Measurements from ENCODE around the gene GAB4.
"Not testable (repeated sequence)": the region's sequence is repeated elsewhere in the genome, so short reads cannot be mapped to it uniquely, and the experiment has no call there.

The GAB4 gene

DNA sequence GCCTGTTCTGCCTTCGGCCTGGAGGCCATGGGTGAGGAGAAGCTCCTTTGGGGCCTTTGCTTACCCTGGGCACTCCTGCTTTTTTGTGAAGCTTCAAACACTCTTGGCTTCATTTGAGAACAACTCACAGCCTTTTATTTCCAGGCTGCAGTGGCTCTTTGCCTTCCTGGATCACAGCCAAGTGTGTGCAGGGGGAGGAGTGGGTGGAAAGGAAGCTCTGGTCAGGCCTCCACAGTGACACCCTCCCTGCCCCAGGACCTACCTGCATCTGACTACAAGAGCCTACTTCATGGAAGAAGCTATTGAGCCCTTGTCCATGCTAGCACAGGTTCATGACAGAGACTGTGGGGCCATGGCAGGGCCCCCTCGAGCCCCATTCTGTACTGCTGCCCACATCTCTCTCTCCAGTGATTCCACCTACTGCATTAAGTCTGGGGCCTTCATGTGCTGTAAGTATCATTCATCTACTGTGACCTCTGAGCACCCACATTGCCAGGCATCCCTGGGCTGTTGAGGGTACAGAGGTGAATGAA is 52.3 kb downstream of the GAB4 start:
- no peaks in the 10 kb centered on the region for H3K4me1 ChIP-seq (ENCODE audit: control insufficient read depth, insufficient read depth, low read length)
- no peak overlapping the region for H3K27ac ChIP-seq (ENCODE audit: low read depth, low read length)
- no peak overlapping the region for H3K4me3 ChIP-seq (ENCODE audit: low read depth, low read length)
- no peaks in the 10 kb centered on the region for H3K36me3 ChIP-seq (ENCODE audit: control insufficient read depth, insufficient read depth, low read length)
- no peaks in the 10 kb centered on the region for H3K9me3 ChIP-seq (ENCODE audit: control insufficient read depth, insufficient read depth, low read depth, low read length)
- no peak overlapping the region for H3K9ac ChIP-seq (ENCODE audit: low read length)
- no peaks in the 10 kb centered on the region for H3K27me3 ChIP-seq (ENCODE audit: control insufficient read depth, insufficient read depth, low read length)

DNA sequence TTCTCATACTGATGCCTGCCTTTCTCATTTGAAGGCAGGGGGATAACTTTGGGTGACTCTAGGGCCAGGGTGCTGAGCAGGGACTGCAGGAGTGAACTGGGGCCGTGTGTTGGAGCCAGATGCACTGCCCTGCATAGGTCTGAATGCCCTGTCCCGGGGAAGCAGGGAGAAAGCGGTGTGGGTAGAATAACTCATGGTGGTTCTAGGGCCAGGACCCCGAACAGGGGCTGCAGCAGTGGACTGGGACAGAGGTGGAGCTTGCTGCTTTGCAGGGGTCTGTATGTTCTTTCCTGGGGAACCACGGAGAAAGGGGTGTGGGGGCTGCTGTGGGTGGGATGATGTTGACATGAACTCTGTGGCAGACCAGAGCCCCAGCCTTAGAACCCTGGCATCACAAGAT is 52.9 kb downstream of the GAB4 start:
- Histone ChIP-seq H3K4me3 (ENCODE audit: low read depth, low read length) (no peak overlapping the region), H3K9ac (ENCODE audit: low read length) (no peak overlapping the region), H3K9me3 (ENCODE audit: control insufficient read depth, insufficient read depth, low read depth, low read length) (no peaks in the 10 kb centered on the region), H3K27ac (ENCODE audit: low read depth, low read length) (no peak overlapping the region), H3K36me3 (ENCODE audit: control insufficient read depth, insufficient read depth, low read length) (no peaks in the 10 kb centered on the region), H3K27me3 (ENCODE audit: control insufficient read depth, insufficient read depth, low read length) (no peaks in the 10 kb centered on the region), H3K4me1 (ENCODE audit: control insufficient read depth, insufficient read depth, low read length) (no peaks in the 10 kb centered on the region)

DNA sequence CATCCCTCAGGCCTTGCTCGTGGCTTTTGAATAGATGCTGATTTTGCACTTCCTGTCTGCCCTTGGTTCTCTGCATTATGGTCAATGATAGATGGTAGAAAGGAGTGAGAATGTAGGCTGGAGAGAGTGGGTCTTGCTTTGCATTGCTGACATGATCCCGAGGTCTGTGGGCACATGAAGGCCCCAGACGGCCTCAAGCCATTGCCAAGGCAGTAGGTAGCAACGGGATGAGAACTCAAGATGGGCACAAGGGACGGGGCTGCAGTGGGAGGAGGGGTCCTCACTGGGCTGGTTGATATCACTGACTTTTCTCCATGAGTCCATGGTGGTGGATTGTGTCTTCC is 54.0 kb downstream of the GAB4 start:
- H3K4me3 ChIP-seq (ENCODE audit: low read depth, low read length) = no peak overlapping the region
- H3K36me3 ChIP-seq (ENCODE audit: control insufficient read depth, insufficient read depth, low read length) = no peaks in the 10 kb centered on the region
- no peaks in the 10 kb centered on the region for H3K9me3 ChIP-seq (ENCODE audit: control insufficient read depth, insufficient read depth, low read depth, low read length)
- no peaks in the 10 kb centered on the region for H3K4me1 ChIP-seq (ENCODE audit: control insufficient read depth, insufficient read depth, low read length)
- no peaks in the 10 kb centered on the region; the same call in 1 of the 2 replicates for H3K27me3 ChIP-seq (ENCODE audit: control insufficient read depth, insufficient read depth, low read length)
- no peak overlapping the region for H3K27ac ChIP-seq (ENCODE audit: low read depth, low read length)
- no peak overlapping the region for H3K9ac ChIP-seq (ENCODE audit: low read length)

DNA sequence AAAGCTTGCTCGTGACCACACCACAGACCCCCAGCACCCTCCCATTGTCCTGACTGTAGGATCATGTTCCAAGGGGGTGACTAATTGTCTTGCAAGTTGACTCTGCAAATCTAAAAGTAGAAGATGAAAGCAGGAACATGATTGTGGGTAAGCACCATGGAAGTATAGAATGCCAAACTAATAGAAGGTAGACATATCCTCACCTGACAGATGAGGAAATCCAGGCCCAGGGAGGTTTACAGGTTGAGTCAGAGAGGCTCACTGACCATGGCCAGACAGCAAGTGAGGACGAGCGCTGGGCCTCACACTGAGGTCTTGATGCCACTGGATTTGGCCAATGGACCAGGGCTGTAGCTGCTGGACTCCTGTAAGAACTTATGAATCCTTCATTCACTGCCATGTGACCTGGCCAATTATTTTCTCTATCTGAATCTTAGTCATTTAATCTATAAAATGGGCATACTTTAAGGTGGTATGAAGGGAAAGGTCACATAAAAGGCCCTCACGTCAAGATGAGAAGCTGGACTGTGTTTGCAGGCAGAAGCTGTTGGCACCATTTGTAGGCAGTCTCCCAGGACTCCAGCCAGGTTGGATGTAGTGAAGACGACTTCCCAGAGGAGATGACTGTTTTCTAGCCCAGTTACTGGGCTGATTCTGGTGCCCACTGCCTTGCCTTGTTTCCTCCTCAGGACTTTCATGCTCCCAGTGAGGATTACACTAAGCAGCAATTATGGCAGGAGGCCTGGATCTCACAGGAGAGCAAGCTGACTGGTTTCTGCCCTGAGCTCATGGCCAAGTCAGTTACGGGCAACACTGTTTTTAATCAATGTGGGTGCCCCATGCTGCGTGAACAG is 54.6 kb downstream of the GAB4 start:
- H3K4me3 ChIP-seq (ENCODE audit: low read depth, low read length) = no peak overlapping the region
- H3K4me1 ChIP-seq (ENCODE audit: control insufficient read depth, insufficient read depth, low read length) = no peaks in the 10 kb centered on the region
- H3K27me3 ChIP-seq (ENCODE audit: control insufficient read depth, insufficient read depth, low read length) = no peaks in the 10 kb centered on the region; the same call in 1 of the 2 replicates
- no peak overlapping the region for H3K27ac ChIP-seq (ENCODE audit: low read depth, low read length)
- H3K9ac ChIP-seq (ENCODE audit: low read length) = no peak overlapping the region
- no peaks in the 10 kb centered on the region for H3K36me3 ChIP-seq (ENCODE audit: control insufficient read depth, insufficient read depth, low read length)
- H3K9me3 ChIP-seq (ENCODE audit: control insufficient read depth, insufficient read depth, low read depth, low read length) = no peaks in the 10 kb centered on the region

DNA sequence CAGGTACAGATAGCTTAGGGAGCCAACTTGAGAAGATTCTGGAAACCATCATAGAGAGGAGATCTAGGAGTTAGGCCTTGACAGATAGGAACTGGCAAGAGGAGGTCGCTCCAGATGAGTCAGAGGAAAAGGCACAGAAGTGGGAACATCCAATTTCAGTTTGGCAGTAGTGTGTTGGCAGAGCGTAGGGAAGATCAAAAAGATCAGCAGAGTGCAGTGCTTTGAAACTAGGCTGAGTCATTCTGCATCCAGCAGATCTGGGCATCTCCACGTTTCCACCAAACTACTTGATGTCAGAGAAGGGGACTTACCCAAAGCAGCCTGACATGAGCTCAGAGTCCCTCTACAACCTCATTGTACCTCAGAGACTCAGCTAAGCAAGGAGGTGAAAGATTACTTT is 58.5 kb downstream of the GAB4 start:
- H3K9ac ChIP-seq (ENCODE audit: low read length) = no peak overlapping the region
- no peak overlapping the region for H3K27ac ChIP-seq (ENCODE audit: low read depth, low read length)
- H3K27me3 ChIP-seq (ENCODE audit: control insufficient read depth, insufficient read depth, low read length) = peaks cover 2% of the 10 kb centered on the region; the same call in 1 of the 2 replicates
- H3K4me3 ChIP-seq (ENCODE audit: low read depth, low read length) = no peak overlapping the region
- no peaks in the 10 kb centered on the region for H3K36me3 ChIP-seq (ENCODE audit: control insufficient read depth, insufficient read depth, low read length)
- H3K4me1 ChIP-seq (ENCODE audit: control insufficient read depth, insufficient read depth, low read length) = no peaks in the 10 kb centered on the region
- H3K9me3 ChIP-seq (ENCODE audit: control insufficient read depth, insufficient read depth, low read depth, low read length) = no peaks in the 10 kb centered on the region

DNA sequence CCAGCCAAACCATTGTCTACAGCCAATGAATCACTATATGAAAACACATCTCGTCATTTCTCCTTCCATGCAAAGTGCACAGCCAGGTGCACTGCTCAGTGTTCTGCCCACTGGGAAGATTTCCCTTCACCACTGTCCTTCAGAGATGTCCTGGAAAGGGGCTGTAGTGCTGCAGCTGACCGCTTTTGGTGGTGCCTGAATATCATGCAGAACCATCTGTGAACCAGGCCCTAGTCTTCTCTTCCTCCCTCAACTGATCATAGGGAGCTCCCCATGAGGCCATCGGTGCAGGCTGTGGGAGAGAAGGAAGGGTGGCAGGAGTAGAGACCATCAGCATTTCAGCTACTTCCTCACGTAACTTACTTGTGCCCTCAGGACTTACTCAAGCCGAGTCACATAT is 70.2 kb downstream of the GAB4 start:
- Histone ChIP-seq H3K9ac (ENCODE audit: low read length) (no peak overlapping the region), H3K4me1 (ENCODE audit: control insufficient read depth, insufficient read depth, low read length) (no peaks in the 10 kb centered on the region; the same call in 1 of the 2 replicates), H3K4me3 (ENCODE audit: low read depth, low read length) (no peak overlapping the region), H3K27ac (ENCODE audit: low read depth, low read length) (no peak overlapping the region), H3K36me3 (ENCODE audit: control insufficient read depth, insufficient read depth, low read length) (no peaks in the 10 kb centered on the region), H3K9me3 (ENCODE audit: control insufficient read depth, insufficient read depth, low read depth, low read length) (no peaks in the 10 kb centered on the region), H3K27me3 (ENCODE audit: control insufficient read depth, insufficient read depth, low read length) (peaks cover 3% of the 10 kb centered on the region; the same call in 1 of the 2 replicates)

DNA sequence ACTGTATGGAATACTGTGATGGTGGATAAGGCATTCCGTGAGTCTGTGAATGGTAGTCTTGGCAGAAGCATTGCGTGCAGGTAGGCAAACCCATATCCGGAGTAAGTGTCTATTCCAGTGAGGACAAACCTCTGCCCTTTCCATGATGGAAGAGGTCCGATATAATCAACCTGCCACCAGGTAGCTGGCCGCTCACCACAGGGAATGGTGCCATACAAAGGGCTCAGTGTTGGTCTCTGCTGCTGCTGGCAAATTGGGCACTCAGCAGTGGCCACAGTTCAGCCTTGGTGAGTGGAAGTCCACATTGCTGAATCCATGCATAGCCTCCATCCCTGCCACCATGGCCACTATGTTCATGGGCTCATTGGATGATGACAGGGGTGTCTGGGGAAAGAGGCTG is 70.8 kb downstream of the GAB4 start:
- not testable (repeated sequence) for H3K27ac ChIP-seq (ENCODE audit: low read depth, low read length); H3K9ac ChIP-seq (ENCODE audit: low read length); H3K4me3 ChIP-seq (ENCODE audit: low read depth, low read length); H3K9me3 ChIP-seq (ENCODE audit: control insufficient read depth, insufficient read depth, low read depth, low read length); H3K36me3 ChIP-seq (ENCODE audit: control insufficient read depth, insufficient read depth, low read length); H3K4me1 ChIP-seq (ENCODE audit: control insufficient read depth, insufficient read depth, low read length); H3K27me3 ChIP-seq (ENCODE audit: control insufficient read depth, insufficient read depth, low read length)

DNA sequence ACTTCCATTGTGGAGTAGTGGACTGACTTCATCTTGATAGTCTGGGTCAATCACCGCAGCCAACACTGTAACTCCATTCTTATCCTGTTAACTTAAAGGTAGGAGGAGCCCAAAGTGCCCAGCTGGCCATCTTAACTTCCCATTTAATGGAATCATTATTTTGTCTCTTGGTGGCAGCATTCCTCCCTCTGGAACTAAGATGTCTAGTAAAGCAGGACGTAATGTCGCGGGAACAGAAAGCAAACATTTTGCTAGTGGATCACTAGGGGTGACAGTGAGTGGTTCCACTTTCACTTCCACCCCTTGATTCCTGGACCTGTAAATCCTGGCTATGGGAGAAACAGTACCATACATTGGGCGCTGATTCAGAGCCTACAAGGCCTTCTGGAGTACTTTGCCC is 71.4 kb downstream of the GAB4 start:
- H3K4me3 ChIP-seq (ENCODE audit: low read depth, low read length) = no peak overlapping the region
- H3K9ac ChIP-seq (ENCODE audit: low read length) = no peak overlapping the region
- H3K36me3 ChIP-seq (ENCODE audit: control insufficient read depth, insufficient read depth, low read length) = no peaks in the 10 kb centered on the region
- H3K27ac ChIP-seq (ENCODE audit: low read depth, low read length) = no peak overlapping the region
- H3K9me3 ChIP-seq (ENCODE audit: control insufficient read depth, insufficient read depth, low read depth, low read length) = no peaks in the 10 kb centered on the region
- H3K4me1 ChIP-seq (ENCODE audit: control insufficient read depth, insufficient read depth, low read length) = no peaks in the 10 kb centered on the region; the same call in 1 of the 2 replicates
- H3K27me3 ChIP-seq (ENCODE audit: control insufficient read depth, insufficient read depth, low read length) = peaks cover 6% of the 10 kb centered on the region

DNA sequence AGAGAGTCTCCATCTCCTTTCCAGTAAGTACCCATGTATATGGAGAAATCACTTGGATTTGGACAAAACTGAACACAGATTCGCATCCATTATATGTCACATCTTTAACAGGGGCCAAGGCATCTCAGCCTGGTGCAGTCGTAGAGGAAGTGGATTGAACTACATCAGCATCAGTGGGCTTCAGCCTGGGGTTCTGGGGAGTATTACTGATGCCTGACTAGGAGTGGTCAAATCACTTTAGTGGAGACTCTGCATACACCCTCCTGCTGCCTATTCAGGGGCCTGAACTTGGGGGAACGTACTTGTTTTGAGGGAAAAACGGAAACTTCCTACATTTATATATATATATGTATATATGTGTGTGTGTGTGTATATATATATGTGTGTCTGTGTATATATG is 72.8 kb downstream of the GAB4 start:
- Histone ChIP-seq H3K4me1 (ENCODE audit: control insufficient read depth, insufficient read depth, low read length) (no peaks in the 10 kb centered on the region; the same call in 1 of the 2 replicates), H3K27ac (ENCODE audit: low read depth, low read length) (no peak overlapping the region), H3K9ac (ENCODE audit: low read length) (no peak overlapping the region), H3K9me3 (ENCODE audit: control insufficient read depth, insufficient read depth, low read depth, low read length) (no peaks in the 10 kb centered on the region), H3K36me3 (ENCODE audit: control insufficient read depth, insufficient read depth, low read length) (no peaks in the 10 kb centered on the region), H3K27me3 (ENCODE audit: control insufficient read depth, insufficient read depth, low read length) (peaks cover 17% of the 10 kb centered on the region), H3K4me3 (ENCODE audit: low read depth, low read length) (no peak overlapping the region)

DNA sequence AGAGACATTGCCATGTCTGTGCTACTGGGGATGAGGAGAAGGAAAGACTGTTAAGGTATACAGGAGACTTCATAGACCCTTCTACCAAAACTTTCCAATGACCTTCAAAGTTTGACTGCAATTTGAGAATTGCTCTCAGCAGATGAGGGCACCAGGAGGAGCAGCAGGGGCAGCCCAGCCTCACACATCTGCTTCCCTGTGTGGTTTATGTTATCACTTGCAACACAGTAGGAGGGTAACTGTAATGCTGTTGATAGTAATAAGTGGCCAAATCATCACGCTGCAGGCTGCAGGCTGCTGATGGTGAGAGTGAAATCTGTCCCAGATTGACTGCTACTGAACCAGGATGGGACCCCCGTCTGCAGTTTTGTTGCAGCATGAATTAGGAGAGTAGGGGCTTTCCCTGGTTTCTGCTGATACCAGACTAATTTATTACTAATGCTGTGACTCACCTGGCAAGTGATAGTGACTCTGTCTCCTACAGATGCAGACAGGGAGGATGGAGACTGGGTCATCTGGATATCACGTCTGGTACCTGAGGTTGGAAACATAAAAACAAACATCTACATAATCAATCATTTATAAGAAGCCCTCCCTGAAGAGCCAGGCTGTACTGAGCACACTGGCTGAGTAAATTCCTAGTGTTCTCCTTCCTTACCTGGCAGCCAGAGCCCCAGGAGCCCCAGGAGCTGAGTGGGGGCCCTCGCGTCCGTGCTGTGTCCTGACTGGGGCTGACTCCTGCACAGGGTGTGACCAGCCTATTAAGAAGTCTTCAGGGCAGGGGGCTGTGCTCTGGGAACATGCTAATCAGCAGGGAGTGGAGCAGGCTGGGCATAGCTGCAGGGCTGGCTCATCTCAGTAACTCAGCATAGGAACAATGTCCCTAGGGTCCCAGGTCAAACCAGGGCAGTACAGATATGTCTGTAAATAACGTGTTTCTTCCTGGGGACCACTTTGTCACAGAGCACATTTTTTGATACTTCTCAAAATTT is 74.4 kb downstream of the GAB4 start:
- H3K4me1 ChIP-seq (ENCODE audit: control insufficient read depth, insufficient read depth, low read length) = no peaks in the 10 kb centered on the region; the same call in 1 of the 2 replicates
- no peak overlapping the region for H3K4me3 ChIP-seq (ENCODE audit: low read depth, low read length)
- H3K27ac ChIP-seq (ENCODE audit: low read depth, low read length) = no peak overlapping the region
- H3K27me3 ChIP-seq (ENCODE audit: control insufficient read depth, insufficient read depth, low read length) = peaks cover 33% of the 10 kb centered on the region
- H3K9ac ChIP-seq (ENCODE audit: low read length) = no peak overlapping the region
- H3K36me3 ChIP-seq (ENCODE audit: control insufficient read depth, insufficient read depth, low read length) = no peaks in the 10 kb centered on the region
- H3K9me3 ChIP-seq (ENCODE audit: control insufficient read depth, insufficient read depth, low read depth, low read length) = no peaks in the 10 kb centered on the region

DNA sequence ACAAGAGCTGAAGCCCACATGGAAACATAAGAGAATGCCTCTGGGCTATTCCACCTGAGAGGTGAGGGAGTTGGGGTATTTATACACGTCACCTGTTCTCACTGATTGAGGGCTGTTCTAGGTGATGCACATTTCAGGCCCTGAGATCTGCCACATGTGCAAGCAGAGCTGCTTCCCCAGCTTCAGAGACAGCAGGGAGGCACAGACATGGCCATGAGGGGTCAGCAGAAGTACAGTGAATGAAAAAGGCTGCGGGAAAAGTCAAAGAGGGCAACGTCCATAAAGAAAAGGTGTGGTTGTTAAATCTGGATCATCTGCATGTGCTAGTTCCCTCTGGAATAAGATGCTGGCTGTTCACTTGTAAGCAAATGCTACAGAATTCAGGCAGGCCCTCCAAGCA is 75.4 kb downstream of the GAB4 start:
- Histone ChIP-seq H3K27ac (ENCODE audit: low read depth, low read length) (no peak overlapping the region), H3K4me1 (ENCODE audit: control insufficient read depth, insufficient read depth, low read length) (no peaks in the 10 kb centered on the region; the same call in 1 of the 2 replicates), H3K27me3 (ENCODE audit: control insufficient read depth, insufficient read depth, low read length) (peaks cover 36% of the 10 kb centered on the region), H3K9me3 (ENCODE audit: control insufficient read depth, insufficient read depth, low read depth, low read length) (no peaks in the 10 kb centered on the region), H3K4me3 (ENCODE audit: low read depth, low read length) (no peak overlapping the region), H3K36me3 (ENCODE audit: control insufficient read depth, insufficient read depth, low read length) (no peaks in the 10 kb centered on the region), H3K9ac (ENCODE audit: low read length) (no peak overlapping the region)
